Fibroblast of pulmonary artery (primary cell): ENCODE data around the gene MYH9.

Experiments
- DNase-seq: peaks from one replicate; pipeline ENCODE4 v3.0.0-alpha.2; 2010; ENCODE audit warnings: low read depth
- H3K4me3 ChIP-seq: replicated peaks from 2 replicates; pipeline ENCODE4 v1.5.1; 2011; ENCODE audit warnings: low read depth, mild to moderate bottlenecking, control low read depth, low read length, moderate library complexity
- TF ChIP-seq, protein P1 (sequence below): IDR thresholded peaks from 2 replicates; pipeline ENCODE4 v1.5.1; 2011; ENCODE audit warnings: mild to moderate bottlenecking, control low read depth, low read length, inconsistent platforms; ENCODE audit errors: missing control alignments

The MYH9 gene

DNA sequence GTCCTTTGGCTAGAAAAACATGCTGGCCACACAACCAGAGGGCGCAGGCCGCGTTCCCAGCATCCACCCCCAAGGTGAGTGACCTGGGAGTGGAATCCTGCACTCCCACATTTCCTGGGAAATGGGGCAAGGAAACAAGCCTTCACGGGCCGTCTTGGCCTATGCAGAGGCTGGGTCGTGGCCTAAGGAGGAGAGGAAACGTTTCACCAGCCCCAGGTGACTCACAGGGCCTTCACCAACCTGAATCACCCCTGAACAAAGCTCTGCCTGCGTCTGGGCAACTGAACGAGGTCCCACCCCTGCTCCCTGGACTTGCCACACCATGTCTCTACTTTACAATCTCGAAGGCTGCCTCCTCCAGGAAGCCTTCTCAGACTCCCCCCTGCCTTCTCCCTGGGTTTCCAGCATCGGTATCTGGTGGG lies 13.2 kb downstream of the MYH9 start:
- peak; percentile 79 for DNase-seq
- TF ChIP-seq, protein P1, sequence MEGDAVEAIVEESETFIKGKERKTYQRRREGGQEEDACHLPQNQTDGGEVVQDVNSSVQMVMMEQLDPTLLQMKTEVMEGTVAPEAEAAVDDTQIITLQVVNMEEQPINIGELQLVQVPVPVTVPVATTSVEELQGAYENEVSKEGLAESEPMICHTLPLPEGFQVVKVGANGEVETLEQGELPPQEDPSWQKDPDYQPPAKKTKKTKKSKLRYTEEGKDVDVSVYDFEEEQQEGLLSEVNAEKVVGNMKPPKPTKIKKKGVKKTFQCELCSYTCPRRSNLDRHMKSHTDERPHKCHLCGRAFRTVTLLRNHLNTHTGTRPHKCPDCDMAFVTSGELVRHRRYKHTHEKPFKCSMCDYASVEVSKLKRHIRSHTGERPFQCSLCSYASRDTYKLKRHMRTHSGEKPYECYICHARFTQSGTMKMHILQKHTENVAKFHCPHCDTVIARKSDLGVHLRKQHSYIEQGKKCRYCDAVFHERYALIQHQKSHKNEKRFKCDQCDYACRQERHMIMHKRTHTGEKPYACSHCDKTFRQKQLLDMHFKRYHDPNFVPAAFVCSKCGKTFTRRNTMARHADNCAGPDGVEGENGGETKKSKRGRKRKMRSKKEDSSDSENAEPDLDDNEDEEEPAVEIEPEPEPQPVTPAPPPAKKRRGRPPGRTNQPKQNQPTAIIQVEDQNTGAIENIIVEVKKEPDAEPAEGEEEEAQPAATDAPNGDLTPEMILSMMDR, result no peak
- H3K4me3 ChIP-seq, result no peak overlapping the region

DNA sequence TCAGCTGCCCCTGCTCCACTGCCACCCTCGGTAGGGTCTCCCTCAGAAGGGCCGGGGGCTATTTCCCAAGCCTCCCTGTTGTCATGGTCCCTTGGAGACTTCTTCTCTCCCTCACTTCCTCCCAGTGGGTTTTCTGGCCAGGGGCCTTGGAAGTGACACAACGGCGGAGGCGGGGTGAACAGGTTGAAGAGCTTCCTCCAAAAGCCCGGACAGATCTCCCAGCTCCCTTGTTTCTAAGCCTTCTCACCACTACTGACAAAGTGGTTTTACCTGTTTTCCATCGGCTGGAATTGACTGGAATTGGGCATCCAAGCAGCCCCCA lies 14.5 kb downstream of the MYH9 start:
- TF ChIP-seq, protein P1, result no peak
- H3K4me3 ChIP-seq, result no peak overlapping the region
- no peak for DNase-seq

DNA sequence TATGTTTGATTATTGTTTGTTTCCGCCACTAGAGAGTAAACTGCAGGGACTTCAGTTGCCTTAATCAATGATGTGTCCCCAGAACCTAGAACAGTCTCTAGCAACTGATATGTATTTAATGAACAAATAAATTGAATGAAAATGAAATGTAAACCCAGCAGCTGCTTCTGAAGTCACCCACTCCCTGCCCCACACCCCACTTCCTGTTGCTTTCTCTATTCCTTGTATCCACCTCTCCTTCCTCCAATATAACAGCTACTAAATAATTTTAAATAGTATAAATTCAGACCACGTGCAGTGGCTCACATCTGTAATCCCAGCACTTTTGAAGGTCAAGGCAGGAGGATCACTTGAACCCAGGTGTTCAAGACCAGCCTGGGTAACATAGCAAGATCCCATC lies 15.8 kb downstream of the MYH9 start:
- TF ChIP-seq, protein P1, result no peak
- no peak for DNase-seq
- H3K4me3 ChIP-seq, result no peak overlapping the region

DNA sequence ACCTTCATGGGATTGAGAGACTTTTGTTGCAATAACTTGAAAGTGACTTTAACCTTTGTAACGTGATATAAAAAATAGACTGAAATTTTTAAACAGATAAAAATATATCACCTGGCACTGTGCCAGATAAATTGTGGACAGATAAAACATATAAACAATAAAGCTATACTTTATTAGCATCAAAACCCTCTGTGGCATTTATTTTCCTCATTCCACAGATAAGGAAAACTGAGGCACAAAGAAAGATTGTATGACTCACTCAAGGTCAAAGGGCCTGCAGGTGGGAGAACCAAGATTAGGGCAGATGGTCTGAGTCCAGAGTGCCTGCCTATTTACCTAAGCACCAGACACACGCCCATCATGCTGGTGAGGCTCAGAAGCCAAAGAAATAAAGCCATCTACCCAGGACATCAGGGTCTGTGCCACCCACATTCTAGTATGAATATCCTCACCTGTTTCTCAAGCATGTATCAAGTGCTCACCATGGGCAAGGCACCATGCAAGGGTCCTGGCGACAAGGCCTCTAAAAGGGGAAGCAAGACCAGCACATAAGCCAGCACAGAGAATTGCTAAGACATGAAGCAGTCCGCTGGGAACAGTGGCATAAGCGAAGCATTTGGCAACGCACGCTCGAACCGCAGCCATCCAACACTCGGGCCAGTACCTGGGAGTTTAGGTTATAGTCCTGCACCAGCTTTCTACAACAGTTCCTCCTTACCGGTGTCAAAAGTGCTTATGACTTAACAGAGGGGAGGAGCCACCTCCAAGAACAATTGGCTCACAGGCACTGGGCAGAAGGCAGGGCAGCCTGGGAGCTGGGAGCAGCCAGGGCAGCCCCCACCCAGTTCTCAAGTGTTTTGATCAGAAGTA lies 17.6 kb downstream of the MYH9 start:
- no peak overlapping the region for H3K4me3 ChIP-seq
- DNase-seq, result peak; percentile 70
- TF ChIP-seq, protein P1, result no peak

DNA sequence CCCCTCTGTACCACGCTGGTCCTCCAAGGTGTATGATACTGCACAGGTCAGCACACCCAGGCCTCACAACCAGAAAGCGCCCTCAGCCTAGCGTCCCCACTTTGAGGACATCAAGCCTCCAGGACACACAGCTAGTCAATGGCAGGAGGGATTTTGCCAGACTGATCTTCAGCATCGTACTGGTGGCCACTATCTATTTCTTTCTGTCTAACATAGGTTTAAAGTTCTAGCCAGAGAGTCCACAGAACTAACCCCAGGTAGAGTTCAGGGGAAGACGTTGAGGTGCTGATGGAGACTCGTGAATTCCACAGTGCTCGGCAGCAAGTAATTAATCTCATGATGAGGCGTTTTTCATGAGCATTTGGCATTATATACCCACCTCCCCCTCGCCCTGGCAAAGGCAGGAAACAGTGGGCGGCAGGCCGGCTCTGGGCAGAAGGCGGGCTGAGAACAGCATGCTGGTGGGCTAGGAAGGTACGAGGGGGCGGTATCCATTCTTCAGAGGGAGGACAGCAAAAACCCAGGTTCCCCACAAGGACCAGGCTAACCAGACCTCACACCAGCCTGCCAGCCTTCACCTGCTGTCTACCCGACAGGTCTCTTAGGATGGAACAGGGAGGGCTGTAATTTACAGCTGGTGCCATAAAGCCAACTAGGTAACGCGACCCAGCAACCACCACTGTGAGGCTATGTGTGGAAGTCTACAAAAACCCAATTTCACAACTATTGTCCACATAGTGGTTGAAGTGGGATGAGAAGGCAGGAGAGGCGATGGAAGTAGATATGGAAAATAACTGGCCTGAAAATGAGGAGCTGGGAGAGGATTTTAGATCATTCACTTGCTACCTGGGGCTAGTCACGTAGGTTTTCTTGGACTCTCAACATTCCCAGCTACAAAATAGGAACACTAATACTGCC lies 18.5 kb downstream of the MYH9 start:
- DNase-seq, result no peak
- TF ChIP-seq, protein P1, result no peak
- H3K4me3 ChIP-seq, result no peak overlapping the region

DNA sequence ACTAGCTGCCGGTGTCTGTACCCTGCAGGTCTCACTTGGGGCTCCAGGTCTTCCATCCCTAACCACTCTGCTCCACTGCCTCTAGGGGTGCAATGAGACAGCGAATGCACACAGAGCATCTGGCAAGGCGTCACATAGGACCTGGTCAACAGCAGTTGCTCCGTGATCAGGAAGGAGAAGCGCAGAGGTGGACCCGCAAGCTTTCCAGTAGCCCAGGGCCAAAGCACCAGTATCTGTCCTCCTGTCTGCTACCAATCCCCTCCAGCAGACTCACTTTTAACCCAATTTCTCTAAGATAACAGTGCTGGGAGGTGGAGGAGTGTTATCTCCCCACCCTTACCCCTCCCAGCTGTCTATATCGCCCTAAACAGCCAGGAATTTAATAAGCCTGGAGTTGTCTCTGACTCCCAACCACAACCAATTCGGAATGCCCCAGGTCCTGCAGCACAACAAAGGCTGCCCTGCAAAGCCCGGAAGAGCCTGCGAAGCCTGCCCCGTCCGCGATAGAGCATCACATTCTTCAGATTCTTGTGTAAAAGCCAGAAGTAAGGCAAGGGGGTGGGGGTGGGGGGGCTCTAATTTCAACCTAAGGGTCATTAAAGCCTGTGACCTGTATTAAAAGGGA lies 19.3 kb downstream of the MYH9 start:
- H3K4me3 ChIP-seq, result no peak overlapping the region
- DNase-seq, result peak; percentile 87
- TF ChIP-seq, protein P1, result peak; percentile 27
